Muscle of back (tissue), 13 donors: ENCODE data around the gene SERP1. TPM values are rescaled to one million over a fixed set of nuclear protein-coding genes. Genes with fewer than 3 reads are reported as not detected.
A peak's percentile ranks its signal among the peaks of the same experiment; 100 is the strongest.

Source experiments
- DNase-seq, 3 donors: peaks; one replicate each; pipeline versions ENCODE4 v3.0.0 to v3.0.0-alpha.2; 2013
- long read RNA-seq, 9 donors: transcript quantifications; one replicate each; lab custom pipeline, GENCODE V29; 2026
- polyA plus RNA-seq, 10 donors: library from polyadenylated mRNA; unstranded; fragments of 120-200 nt; gene quantifications; one replicate each; pipeline ENCODE4 v1.2.1, GENCODE V29; 2013; ENCODE audit not compliant: insufficient read length in 10 of 10

Gene SERP1
- 10 to 100 TPM; 62.4 to 89.9 (median 71.1) TPM for polyA plus RNA-seq
- long read RNA-seq, donor 1, transcript SERP1-201 (3 exons, 3,171 nt): major isoform, 33 of 41 reads
- long read RNA-seq, donor 1, partial matches to known transcripts: 6 of 41 reads
- long read RNA-seq, donor 1, other reads (novel, unspliced or antisense): 0 of 41 reads
- long read RNA-seq, donor 2, transcript SERP1-201 (3 exons, 3,171 nt): major isoform, 22 of 146 reads
- long read RNA-seq, donor 2, partial matches to known transcripts: 107 of 146 reads
- long read RNA-seq, donor 2, other reads (novel, unspliced or antisense): 15 of 146 reads
- long read RNA-seq, donor 3: 0 reads
- long read RNA-seq, donor 4, transcript SERP1-201 (3 exons, 3,171 nt): major isoform, 31 of 43 reads
- long read RNA-seq, donor 4, partial matches to known transcripts: 10 of 43 reads
- long read RNA-seq, donor 4, other reads (novel, unspliced or antisense): 0 of 43 reads
- long read RNA-seq, donor 5, transcript SERP1-201 (3 exons, 3,171 nt): major isoform, 63 of 235 reads
- long read RNA-seq, donor 5, partial matches to known transcripts: 150 of 235 reads
- long read RNA-seq, donor 5, other reads (novel, unspliced or antisense): 18 of 235 reads
- long read RNA-seq, donor 6, transcript SERP1-201 (3 exons, 3,171 nt): major isoform, 52 of 186 reads
- long read RNA-seq, donor 6, partial matches to known transcripts: 112 of 186 reads
- long read RNA-seq, donor 6, other reads (novel, unspliced or antisense): 20 of 186 reads
- long read RNA-seq, donor 7, transcript SERP1-201 (3 exons, 3,171 nt): major isoform, 30 of 35 reads
- long read RNA-seq, donor 7, partial matches to known transcripts: 5 of 35 reads
- long read RNA-seq, donor 7, other reads (novel, unspliced or antisense): 0 of 35 reads
- long read RNA-seq, donor 8, transcript SERP1-201 (3 exons, 3,171 nt): major isoform, 42 of 46 reads
- long read RNA-seq, donor 8, partial matches to known transcripts: 0 of 46 reads
- long read RNA-seq, donor 8, other reads (novel, unspliced or antisense): 0 of 46 reads
- long read RNA-seq, donor 9, partial matches to known transcripts: 0 of 4 reads
- long read RNA-seq, donor 9, other reads (novel, unspliced or antisense): 0 of 4 reads

GRCh38 chr3:150546226-150547044, at the start of gene SERP1, which contains the start of gene EIF2A:
Gene SERP1 (minus strand): TSS chr3:150546496. CDS start chr3:150546135, 361 bp downstream.
Gene EIF2A (plus strand): TSS chr3:150546787. CDS start chr3:150546803, 16 bp downstream.
- peak; percentile 100 for DNase-seq

- no peak for DNase-seq
These were observed 47.9 kb upstream of the SERP1 start for GRCh38 chr3:150594150-150594549.

GRCh38 chr3:150589759-150590158, 43.5 kb upstream of the SERP1 start:
- DNase-seq: no peak

GRCh38 chr3:150588027-150588830, 41.9 kb upstream of the SERP1 start:
- peak in 1 of 3 donors; percentile 2 for DNase-seq

GRCh38 chr3:150583028-150583427, 36.7 kb upstream of the SERP1 start:
- DNase-seq: no peak

- DNase-seq: no peak
These were observed 36.3 kb upstream of the SERP1 start for GRCh38 chr3:150582620-150583019.

GRCh38 chr3:150581174-150581573, 34.9 kb upstream of the SERP1 start:
- DNase-seq: no peak

- no peak for DNase-seq
These were observed 31.6 kb upstream of the SERP1 start for GRCh38 chr3:150577855-150578254.

GRCh38 chr3:150567328-150567727, 21.0 kb upstream of the SERP1 start:
- DNase-seq: no peak

GRCh38 chr3:150564243-150564642, 17.9 kb upstream of the SERP1 start:
- no peak for DNase-seq

- DNase-seq: no peak
These were observed 11.4 kb upstream of the SERP1 start for GRCh38 chr3:150557725-150558124.

- DNase-seq: no peak
These were observed 10.5 kb upstream of the SERP1 start for GRCh38 chr3:150556792-150557191.

GRCh38 chr3:150555859-150556436, 9.7 kb upstream of the SERP1 start:
- no peak for DNase-seq

GRCh38 chr3:150547045-150547741, 897 bp upstream of the SERP1 start:
- DNase-seq: peak in 1 of 3 donors; percentile 3

GRCh38 chr3:150545419-150546225, 674 bp downstream of the SERP1 start:
- DNase-seq: peak in 1 of 3 donors; percentile 23

GRCh38 chr3:150544726-150545125, 1.6 kb downstream of the SERP1 start:
- peak in 1 of 3 donors; percentile 15 for DNase-seq

- DNase-seq: peak in 1 of 3 donors; percentile 32
These were observed 2.3 kb downstream of the SERP1 start for GRCh38 chr3:150544041-150544440.

GRCh38 chr3:150543531-150543930, 2.8 kb downstream of the SERP1 start:
- DNase-seq: no peak
